GM12865 (cell line): ENCODE results near the gene SMARCA4.
A peak's percentile ranks its signal among the peaks of the same experiment; 100 is the strongest.

Source experiments
- DNase-seq: peaks from one replicate; pipeline ENCODE4 v3.0.0; 2010; ENCODE audit warnings: low read depth
- H3K4me3 ChIP-seq: 2 replicates; pipeline ENCODE4 v1.5.1; 2011; ENCODE audit warnings: mild to moderate bottlenecking, low read depth, low read length, control low read depth
- TF ChIP-seq, protein P1 (sequence below): IDR thresholded peaks from 2 replicates; pipeline ENCODE4 v1.5.1; 2011; ENCODE audit warnings: low read length, control low read depth, low read depth, inconsistent platforms; ENCODE audit not compliant: insufficient read depth; ENCODE audit errors: missing control alignments

The SMARCA4 gene

DNA sequence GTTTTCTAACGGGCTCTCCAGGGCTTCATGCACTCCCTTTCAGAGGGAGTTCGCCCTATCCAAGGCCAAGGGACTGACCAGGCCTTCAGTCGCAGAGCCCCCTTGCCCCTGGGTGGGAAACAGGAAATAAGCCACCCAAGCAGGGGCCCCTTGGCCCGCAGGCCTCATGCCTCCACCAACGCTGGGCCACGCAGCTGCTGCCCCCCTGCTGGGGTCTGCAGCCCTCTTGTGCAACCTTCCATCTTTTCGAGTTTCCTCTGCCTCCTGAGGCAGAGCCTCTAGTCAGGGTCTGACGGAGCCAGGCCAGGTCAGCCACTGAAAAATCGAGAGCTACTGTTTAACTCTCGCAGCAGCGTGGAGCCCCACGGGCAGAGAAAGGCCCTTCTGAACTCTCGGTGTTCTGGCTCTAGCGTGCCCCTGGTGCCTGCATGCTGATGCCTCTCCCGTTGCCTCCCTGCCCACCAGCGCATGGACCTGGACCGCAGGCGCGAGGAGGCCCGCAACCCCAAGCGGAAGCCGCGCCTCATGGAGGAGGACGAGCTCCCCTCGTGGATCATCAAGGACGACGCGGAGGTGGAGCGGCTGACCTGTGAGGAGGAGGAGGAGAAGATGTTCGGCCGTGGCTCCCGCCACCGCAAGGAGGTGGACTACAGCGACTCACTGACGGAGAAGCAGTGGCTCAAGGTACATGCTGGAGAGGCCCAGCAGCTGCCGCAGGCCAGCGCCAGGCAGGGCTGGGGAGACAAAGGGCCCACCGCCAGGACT lies 73.8 kb downstream of the SMARCA4 start:
- no peak for DNase-seq
- TF ChIP-seq, protein P1, sequence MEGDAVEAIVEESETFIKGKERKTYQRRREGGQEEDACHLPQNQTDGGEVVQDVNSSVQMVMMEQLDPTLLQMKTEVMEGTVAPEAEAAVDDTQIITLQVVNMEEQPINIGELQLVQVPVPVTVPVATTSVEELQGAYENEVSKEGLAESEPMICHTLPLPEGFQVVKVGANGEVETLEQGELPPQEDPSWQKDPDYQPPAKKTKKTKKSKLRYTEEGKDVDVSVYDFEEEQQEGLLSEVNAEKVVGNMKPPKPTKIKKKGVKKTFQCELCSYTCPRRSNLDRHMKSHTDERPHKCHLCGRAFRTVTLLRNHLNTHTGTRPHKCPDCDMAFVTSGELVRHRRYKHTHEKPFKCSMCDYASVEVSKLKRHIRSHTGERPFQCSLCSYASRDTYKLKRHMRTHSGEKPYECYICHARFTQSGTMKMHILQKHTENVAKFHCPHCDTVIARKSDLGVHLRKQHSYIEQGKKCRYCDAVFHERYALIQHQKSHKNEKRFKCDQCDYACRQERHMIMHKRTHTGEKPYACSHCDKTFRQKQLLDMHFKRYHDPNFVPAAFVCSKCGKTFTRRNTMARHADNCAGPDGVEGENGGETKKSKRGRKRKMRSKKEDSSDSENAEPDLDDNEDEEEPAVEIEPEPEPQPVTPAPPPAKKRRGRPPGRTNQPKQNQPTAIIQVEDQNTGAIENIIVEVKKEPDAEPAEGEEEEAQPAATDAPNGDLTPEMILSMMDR = no peak
- no peak overlapping the region for H3K4me3 ChIP-seq

DNA sequence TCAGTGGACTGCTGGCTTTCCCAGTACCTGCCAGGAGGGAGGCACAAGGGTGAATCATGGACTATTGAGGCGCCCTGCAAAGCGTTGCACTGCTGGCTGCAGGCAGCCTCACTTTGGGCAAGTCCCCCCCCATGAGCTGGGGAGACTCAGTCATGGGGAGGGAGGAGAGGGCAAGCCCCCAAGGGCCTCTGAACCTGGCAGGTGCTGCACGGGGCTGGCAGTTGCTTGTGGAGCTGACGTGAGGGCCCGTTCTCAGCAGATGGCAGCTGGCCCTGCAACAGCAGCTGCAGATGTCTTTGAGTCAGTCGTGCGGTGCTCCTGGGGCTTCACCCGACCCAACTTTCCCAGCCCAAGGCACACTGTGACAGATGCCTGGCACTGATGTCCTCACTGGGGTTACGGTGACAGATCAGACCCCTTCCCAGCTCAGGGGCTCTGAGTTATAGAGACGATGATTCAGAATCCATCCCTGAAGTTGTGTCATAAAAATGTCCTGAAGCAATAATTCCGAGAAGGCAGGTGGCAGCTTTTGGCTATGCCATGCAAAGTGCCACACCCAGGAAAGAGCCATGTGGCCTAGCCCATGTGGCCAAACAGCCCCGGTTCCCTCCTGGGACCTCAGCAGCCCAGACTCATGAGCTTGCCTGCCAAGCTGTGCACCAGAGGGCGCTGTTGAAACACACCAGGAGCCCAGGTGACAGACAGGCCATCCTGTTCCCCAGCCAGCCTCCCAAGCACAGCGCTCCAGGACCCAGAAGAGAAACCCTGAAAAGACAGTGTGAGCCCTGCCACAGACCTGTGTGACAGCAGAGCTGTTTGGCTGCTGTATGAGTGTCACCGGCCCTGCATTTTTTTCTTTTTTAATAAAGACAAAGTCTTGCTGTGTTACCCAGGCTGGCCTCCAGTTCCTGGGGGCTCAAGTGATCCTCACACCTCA lies 74.9 kb downstream of the SMARCA4 start:
- TF ChIP-seq, protein P1 = peak; percentile 95
- DNase-seq = peak; percentile 95

DNA sequence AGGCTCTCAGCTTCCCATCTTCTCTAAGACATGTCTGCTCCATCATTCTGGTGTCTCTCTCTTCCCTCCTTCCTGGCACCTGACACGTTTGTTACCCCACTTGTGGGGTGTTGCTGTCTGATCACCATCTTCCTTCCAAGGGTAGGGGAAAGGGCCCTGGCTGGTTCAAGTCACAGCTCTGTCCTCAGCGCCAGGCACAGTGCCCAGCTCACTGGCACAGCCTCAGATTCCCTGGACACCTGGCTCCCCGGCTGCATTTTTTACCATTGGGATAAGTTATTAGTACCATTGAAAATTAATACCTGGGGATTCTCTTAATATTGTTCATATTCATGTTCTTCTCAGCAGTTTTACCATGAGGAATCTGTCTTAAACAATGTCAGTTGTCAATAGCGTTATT lies 77.7 kb downstream of the SMARCA4 start:
- DNase-seq = no peak
- H3K4me3 ChIP-seq = no peak overlapping the region

More for the DNA sequence above, 74.9 kb downstream of the SMARCA4 start:
- H3K4me3 ChIP-seq = no peak overlapping the region

DNA sequence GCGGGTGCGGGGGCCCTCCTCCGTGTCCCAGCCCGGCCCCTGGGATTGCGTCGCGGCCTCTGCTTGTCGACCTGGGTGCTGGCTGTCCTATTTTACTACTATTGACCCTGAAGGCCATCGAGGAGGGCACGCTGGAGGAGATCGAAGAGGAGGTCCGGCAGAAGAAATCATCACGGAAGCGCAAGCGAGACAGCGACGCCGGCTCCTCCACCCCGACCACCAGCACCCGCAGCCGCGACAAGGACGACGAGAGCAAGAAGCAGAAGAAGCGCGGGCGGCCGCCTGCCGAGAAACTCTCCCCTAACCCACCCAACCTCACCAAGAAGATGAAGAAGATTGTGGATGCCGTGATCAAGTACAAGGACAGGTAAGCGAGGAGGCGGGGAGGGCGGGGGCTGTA lies 80.4 kb downstream of the SMARCA4 start:
- TF ChIP-seq, protein P1 = no peak
- DNase-seq = no peak
- no peak overlapping the region for H3K4me3 ChIP-seq

More for the DNA sequence above, 77.7 kb downstream of the SMARCA4 start:
- TF ChIP-seq, protein P1 = no peak

DNA sequence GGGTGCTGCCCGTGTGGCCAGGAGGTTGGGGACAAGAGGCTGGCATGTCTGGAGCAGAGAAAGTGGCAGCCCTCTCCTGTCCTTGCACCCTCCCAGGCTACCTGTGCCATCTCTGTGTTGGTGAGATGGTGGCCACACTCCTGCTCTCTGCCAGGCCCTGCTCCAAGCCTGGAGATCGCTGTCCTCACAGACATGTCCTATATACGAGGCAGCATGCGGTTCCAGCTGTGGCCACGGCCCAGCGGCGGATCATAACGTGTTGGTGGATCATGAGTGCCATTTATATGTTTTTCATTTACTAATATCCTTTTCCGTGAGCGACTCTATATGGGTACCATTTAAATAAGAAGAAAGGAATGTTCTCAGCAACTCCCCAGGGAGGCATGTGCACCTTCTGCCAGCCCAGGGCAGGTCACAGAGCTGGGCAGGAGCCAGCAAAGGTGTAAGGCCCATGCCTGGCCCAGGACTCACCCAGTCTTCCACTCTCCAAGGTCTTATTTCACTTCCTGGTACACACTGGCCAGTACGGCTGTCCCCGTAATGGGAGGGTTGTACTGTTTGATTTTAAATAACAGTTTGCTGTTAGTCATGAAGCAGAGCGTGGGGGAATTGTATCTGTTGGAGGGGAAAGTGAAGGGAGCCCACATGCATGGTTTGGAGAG lies 81.3 kb downstream of the SMARCA4 start:
- TF ChIP-seq, protein P1 = no peak
- DNase-seq = no peak
- no peak overlapping the region for H3K4me3 ChIP-seq

DNA sequence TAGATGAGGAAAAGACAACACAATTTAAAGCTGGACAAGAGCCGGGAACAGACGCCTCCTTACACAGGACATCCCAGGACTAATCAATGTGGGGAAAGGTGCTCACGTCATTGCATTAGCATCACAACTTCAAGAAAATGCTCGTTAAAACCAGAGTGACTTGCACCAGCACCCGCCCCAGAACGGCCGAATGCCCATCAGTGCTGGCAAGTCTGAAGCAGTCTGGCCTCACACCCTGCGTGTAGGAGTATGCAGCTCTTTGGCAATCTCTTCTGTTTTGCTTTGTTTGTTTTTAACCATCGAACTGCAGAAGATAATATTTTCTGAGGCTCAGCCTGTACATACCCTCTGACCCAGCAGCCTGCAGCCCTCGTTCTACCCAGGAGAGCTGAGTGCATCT lies 83.6 kb downstream of the SMARCA4 start:
- DNase-seq = no peak
- TF ChIP-seq, protein P1 = no peak
- H3K4me3 ChIP-seq = no peak overlapping the region
